Keratinocyte (primary cell): ENCODE measurements around the gene TSPAN18.

ENCODE experiments used
- CTCF ChIP-seq, 3 experiments: IDR thresholded peaks in 1 of 3; conservative IDR thresholded peaks in 1 of 3; optimal IDR thresholded peaks in 1 of 3; 2 replicates in 2 of 3; 3 replicates in 1 of 3; pipeline versions ENCODE3 to v1.5.1; 2011; ENCODE audit warnings: low read length in 3 of 3, mild to moderate bottlenecking in 3 of 3, moderate library complexity in 2 of 3, control low read depth in 1 of 3, inconsistent platforms in 1 of 3; ENCODE audit not compliant: insufficient read depth in 2 of 3; ENCODE audit errors: extremely low read depth in 1 of 3
- EZH2 ChIP-seq: IDR thresholded peaks from one replicate; pipeline ENCODE4 v1.6.1; 2012; ENCODE audit warnings: inconsistent platforms, mild to moderate bottlenecking, low read length, moderate library complexity

- no peak for TF ChIP-seq CTCF (optimal IDR thresholded peaks at IDR 0.05 in 1 of 3, IDR thresholded peaks at IDR 0.05 in 1 of 3, conservative IDR thresholded peaks at IDR 0.05 in 1 of 3; ENCODE audit: extremely low read depth in 1 of 3, insufficient read depth in 2 of 3, low read length in 3 of 3)
- TF ChIP-seq EZH2 = no peak
Measured at GRCh38 chr11:44825058-44825785, 98.5 kb downstream of the TSPAN18 start.
